ENCODE results near the gene SRGAP2C. TPM values are rescaled to one million over a fixed set of nuclear protein-coding genes. Genes with fewer than 3 reads are reported as not detected.
"Not testable (repeated sequence)": the region's sequence is repeated elsewhere in the genome, so short reads cannot be mapped to it uniquely, and the experiment has no call there.

Gene SRGAP2C
- total RNA-seq, 1 donor from 2014 or later = 13.9 TPM

GRCh38 chr1:121418369-121419049 is 233.7 kb downstream of the SRGAP2C start:
- no peak for DNase-seq (ENCODE audit: low read depth in 2 of 2)

DNA sequence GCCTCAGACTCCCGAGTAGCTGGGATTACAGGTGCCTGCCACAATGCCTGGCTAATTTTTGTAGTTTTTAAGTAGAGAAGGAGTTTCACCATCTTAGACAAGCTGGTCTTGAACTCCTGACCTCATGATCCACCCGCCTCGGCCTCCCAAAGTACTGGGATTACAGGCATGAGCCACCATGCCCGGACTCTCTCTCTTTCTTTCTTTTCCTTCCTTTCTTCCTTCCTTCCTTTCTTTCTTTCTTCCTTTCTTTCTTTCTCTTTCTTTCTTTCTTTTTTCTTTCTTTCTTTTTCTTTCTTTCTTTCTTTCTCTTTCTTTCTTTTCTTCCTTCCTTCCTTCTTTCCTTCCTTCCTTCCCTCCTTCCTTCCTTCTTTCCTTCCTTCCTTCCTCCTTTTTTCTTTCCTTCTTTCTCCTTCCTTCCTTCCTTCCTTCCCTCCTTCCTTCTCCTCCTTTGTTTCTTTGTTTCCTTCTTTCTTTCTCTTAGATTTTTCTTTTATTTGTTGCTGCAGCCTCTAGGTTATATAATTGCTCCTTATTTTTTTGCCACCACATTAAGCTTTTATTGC is 234.4 kb downstream of the SRGAP2C start:
- DNase-seq (ENCODE audit: low read depth in 2 of 2) = not testable (repeated sequence)

DNA sequence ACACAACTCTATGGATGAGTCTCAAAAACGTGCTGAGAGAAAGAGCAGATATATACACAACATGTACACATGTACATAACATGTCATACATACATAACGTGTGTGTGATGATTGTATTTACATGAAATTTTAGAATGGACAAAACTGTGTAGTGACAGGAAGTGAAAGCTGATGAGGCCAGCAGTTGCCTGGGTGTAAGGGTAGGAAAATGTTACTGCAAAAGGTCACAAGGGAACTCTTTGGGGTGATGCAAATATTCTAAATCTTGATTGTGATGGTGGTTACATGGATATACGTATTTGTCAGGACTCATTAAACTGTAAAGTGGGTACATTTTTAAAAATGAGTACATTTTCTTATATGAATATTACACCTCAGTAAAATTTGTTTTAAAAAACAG is 236.7 kb downstream of the SRGAP2C start:
- DNase-seq (ENCODE audit: low read depth in 2 of 2) = not testable (repeated sequence)

DNA sequence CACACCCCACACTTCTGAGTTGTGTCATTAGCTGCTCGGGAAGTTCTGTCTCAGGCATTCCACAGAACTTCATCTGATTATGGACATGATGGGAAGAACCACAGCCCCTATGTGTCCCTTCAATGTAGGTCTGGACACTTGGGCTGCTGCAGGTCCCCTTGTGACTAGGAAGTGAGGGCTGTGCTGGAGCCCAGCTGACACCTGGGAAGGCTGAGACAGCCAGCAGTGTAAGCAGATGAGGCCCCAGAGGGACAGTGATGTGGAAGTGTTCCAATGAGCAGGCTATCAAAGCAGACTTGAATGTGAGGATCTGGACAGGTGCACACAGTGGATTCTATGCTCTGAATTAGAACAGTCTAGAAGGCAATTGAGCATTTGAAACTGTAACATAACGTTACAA is 239.2 kb downstream of the SRGAP2C start:
- DNase-seq (ENCODE audit: low read depth in 2 of 2) = not testable (repeated sequence)

- not testable (repeated sequence) for DNase-seq (ENCODE audit: low read depth in 2 of 2)
Measured at GRCh38 chr1:121433517-121433916, 248.7 kb downstream of the SRGAP2C start.

DNA sequence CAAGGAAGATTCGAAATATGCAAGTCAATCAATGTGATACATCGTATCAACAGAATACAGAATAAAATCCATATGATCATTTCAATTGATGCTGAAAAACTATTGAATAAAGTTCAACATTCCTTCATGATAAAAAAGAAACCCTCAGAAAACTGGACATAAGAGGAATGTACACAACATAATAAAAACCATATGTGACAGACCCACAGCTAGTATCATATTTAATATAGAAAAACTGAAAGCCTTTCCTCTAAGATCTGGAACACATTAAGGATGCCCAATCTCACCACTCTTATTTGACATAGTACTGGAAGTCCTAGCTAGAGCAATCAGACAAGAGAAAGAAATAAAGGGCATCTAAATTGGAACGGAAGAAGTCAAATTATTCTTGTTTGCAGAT is 254.1 kb downstream of the SRGAP2C start:
- DNase-seq (ENCODE audit: low read depth in 2 of 2) = not testable (repeated sequence)

- no peak for DNase-seq (ENCODE audit: low read depth in 2 of 2)
Measured at GRCh38 chr1:121440993-121441392, 256.2 kb downstream of the SRGAP2C start.

Other genes with a start within 250 kb of the SRGAP2C start
- 2.3 and 3.0 TPM in 2 replicates for gene FAM72B, start 635 bp upstream of the SRGAP2C start, total RNA-seq